Ectodermal cell (in vitro differentiated cells): ENCODE data around the gene THSD1.
"Not testable (repeated sequence)": the region's sequence is repeated elsewhere in the genome, so short reads cannot be mapped to it uniquely, and the experiment has no call there.

ENCODE experiments used
- H3K27ac ChIP-seq: 2 replicates; pipeline ENCODE4 v1.7.0; 2013; ENCODE audit warnings: mild to moderate bottlenecking, low read depth, low read length; ENCODE audit not compliant: insufficient read depth, poor library complexity, severe bottlenecking
- H3K27me3 ChIP-seq: 2 replicates; pipeline ENCODE4 v1.7.0; 2013; ENCODE audit warnings: mild to moderate bottlenecking, low read length; ENCODE audit not compliant: insufficient read depth, control insufficient read depth, poor library complexity, severe bottlenecking
- H3K36me3 ChIP-seq: one replicate; pipeline ENCODE4 v1.7.0; 2013; ENCODE audit warnings: low read length; ENCODE audit not compliant: control insufficient read depth, insufficient read depth
- H3K4me1 ChIP-seq: one replicate; pipeline ENCODE4 v1.7.0; 2013; ENCODE audit warnings: low read length; ENCODE audit not compliant: control insufficient read depth, insufficient read depth
- H3K4me3 ChIP-seq: 2 replicates; pipeline ENCODE4 v1.7.0; 2013; ENCODE audit warnings: low read depth, low read length, control low read depth; ENCODE audit not compliant: insufficient read depth
- H3K9me3 ChIP-seq: 2 replicates; pipeline ENCODE4 v1.7.0; 2013; ENCODE audit warnings: mild to moderate bottlenecking, low read length, moderate library complexity; ENCODE audit not compliant: control insufficient read depth
- WGBS, 2 experiments: methylation state at CpG; one replicate each; pipeline ENCODE4 v1.1.7; 2013; ENCODE audit warnings: missing lambda C conversion rate in 2 of 2; 5-methylcytosine and 5-hydroxymethylcytosine counted together

THSD1 gene

GRCh38 chr13:52387721-52388120 is 18.3 kb downstream of the THSD1 start:
- Histone ChIP-seq H3K4me1 (no peaks in the 10 kb centered on the region), H3K36me3 (no peaks in the 10 kb centered on the region), H3K4me3 (no peak overlapping the region), H3K27ac (no peak overlapping the region), H3K9me3 (no peaks in the 10 kb centered on the region), H3K27me3 (no peaks in the 10 kb centered on the region)

- Histone ChIP-seq H3K4me1 (no peaks in the 10 kb centered on the region), H3K4me3 (no peak overlapping the region), H3K36me3 (no peaks in the 10 kb centered on the region), H3K27me3 (no peaks in the 10 kb centered on the region), H3K9me3 (no peaks in the 10 kb centered on the region), H3K27ac (no peak overlapping the region)
- 73 to 91% methylated on average over 4 of the region's 4 CpGs for WGBS, 2 experiments
Measured at GRCh38 chr13:52385870-52386269, 20.1 kb downstream of the THSD1 start.

- no peaks in the 10 kb centered on the region for H3K27me3 ChIP-seq
- no peak overlapping the region for H3K27ac ChIP-seq
- H3K4me3 ChIP-seq = no peak overlapping the region
- WGBS, 2 experiments = 89 to 100% methylated on average over 1 of the region's 1 CpG
- no peaks in the 10 kb centered on the region for H3K9me3 ChIP-seq
- no peaks in the 10 kb centered on the region for H3K36me3 ChIP-seq
- no peaks in the 10 kb centered on the region for H3K4me1 ChIP-seq
Measured at GRCh38 chr13:52383366-52383765, 22.6 kb downstream of the THSD1 start.

GRCh38 chr13:52378312-52378711 is 27.7 kb downstream of the THSD1 start:
- no peak overlapping the region for H3K27ac ChIP-seq
- no peaks in the 10 kb centered on the region for H3K27me3 ChIP-seq
- no peaks in the 10 kb centered on the region for H3K9me3 ChIP-seq
- H3K4me3 ChIP-seq = no peak overlapping the region
- no peaks in the 10 kb centered on the region for H3K36me3 ChIP-seq
- H3K4me1 ChIP-seq = no peaks in the 10 kb centered on the region
- WGBS, 2 experiments = 96% methylated on average over 22 of the region's 22 CpGs

- H3K9me3 ChIP-seq = no peaks in the 10 kb centered on the region
- H3K27me3 ChIP-seq = no peaks in the 10 kb centered on the region
- H3K36me3 ChIP-seq = no peaks in the 10 kb centered on the region
- no peak overlapping the region for H3K27ac ChIP-seq
- WGBS, 2 experiments = 96% methylated on average over 21 of the region's 21 CpGs
- H3K4me1 ChIP-seq = no peaks in the 10 kb centered on the region
- H3K4me3 ChIP-seq = no peak overlapping the region
Measured at GRCh38 chr13:52377898-52378297, 28.1 kb downstream of the THSD1 start.

- no peaks in the 10 kb centered on the region for H3K4me1 ChIP-seq
- H3K27me3 ChIP-seq = no peaks in the 10 kb centered on the region
- H3K9me3 ChIP-seq = no peaks in the 10 kb centered on the region
- WGBS, 2 experiments = 67 to 76% methylated on average over 1 of the region's 1 CpG
- H3K27ac ChIP-seq = no peak overlapping the region
- H3K4me3 ChIP-seq = no peak overlapping the region
- H3K36me3 ChIP-seq = no peaks in the 10 kb centered on the region
Measured at GRCh38 chr13:52374873-52375411, 31.0 kb downstream of the THSD1 start.

GRCh38 chr13:52374389-52374788 is 31.6 kb downstream of the THSD1 start:
- no peaks in the 10 kb centered on the region for H3K27me3 ChIP-seq
- H3K4me1 ChIP-seq = no peaks in the 10 kb centered on the region
- H3K36me3 ChIP-seq = no peaks in the 10 kb centered on the region
- WGBS, 2 experiments = 94% methylated on average over 3 of the region's 4 CpGs; no CpG with 5 or more reads in 1 of the 2 experiments
- H3K9me3 ChIP-seq = no peaks in the 10 kb centered on the region
- no peak overlapping the region for H3K27ac ChIP-seq
- no peak overlapping the region for H3K4me3 ChIP-seq

GRCh38 chr13:52373277-52373676 is 32.7 kb downstream of the THSD1 start:
- not testable (repeated sequence) for H3K27ac ChIP-seq, H3K27me3 ChIP-seq
- 86% methylated on average over 1 of the region's 1 CpG; no CpG with 5 or more reads in 1 of the 2 experiments for WGBS, 2 experiments

GRCh38 chr13:52371736-52372247 is 34.2 kb downstream of the THSD1 start:
- Histone ChIP-seq H3K36me3 (no peaks in the 10 kb centered on the region), H3K4me3 (no peak overlapping the region), H3K4me1 (no peaks in the 10 kb centered on the region), H3K27ac (no peak overlapping the region), H3K9me3 (no peaks in the 10 kb centered on the region), H3K27me3 (no peaks in the 10 kb centered on the region)
- 43 to 48% methylated on average over 2 of the region's 3 CpGs for WGBS, 2 experiments

More at GRCh38 chr13:52373277-52373676, 32.7 kb downstream of the THSD1 start:
- H3K9me3 ChIP-seq, H3K4me3 ChIP-seq, H3K4me1 ChIP-seq, H3K36me3 ChIP-seq: not testable (repeated sequence)

GRCh38 chr13:52366291-52366690 is 39.7 kb downstream of the THSD1 start:
- H3K9me3 ChIP-seq = no peaks in the 10 kb centered on the region
- H3K27me3 ChIP-seq = no peaks in the 10 kb centered on the region
- H3K36me3 ChIP-seq = no peaks in the 10 kb centered on the region
- no peak overlapping the region for H3K27ac ChIP-seq
- H3K4me1 ChIP-seq = no peaks in the 10 kb centered on the region
- 95 to 100% methylated on average over 1 to 4 of the region's 4 CpGs for WGBS, 2 experiments
- H3K4me3 ChIP-seq = no peak overlapping the region
